Vagina (tissue), 2 donors: ENCODE results near the gene DIS3. TPM values are rescaled to one million over a fixed set of nuclear protein-coding genes. Genes with fewer than 3 reads are reported as not detected.
"Not testable (repeated sequence)": the region's sequence is repeated elsewhere in the genome, so short reads cannot be mapped to it uniquely, and the experiment has no call there.

Experiments
- DNase-seq, 2 donors: peaks; one replicate each; pipeline ENCODE4 v3.0.0-alpha.2; 2017; ENCODE audit errors: extremely low spot score in 2 of 2
- H3K27ac ChIP-seq: fragments of 200-600 bp; sonication (generic); one replicate; pipeline ENCODE4 v1.5.1; 2019
- H3K27me3 ChIP-seq: fragments of 200-600 bp; sonication (generic); one replicate; pipeline ENCODE4 v1.5.1; 2019
- H3K36me3 ChIP-seq, 2 donors: fragments of 200-600 bp; sonication (generic); one replicate each; pipeline ENCODE4 v1.5.1; 2017 to 2019
- H3K4me1 ChIP-seq: fragments of 200-600 bp; sonication (generic); one replicate; pipeline ENCODE4 v1.5.1; 2019
- H3K4me3 ChIP-seq, 2 donors: fragments of 200-600 bp; sonication (generic); 1 replicate in 1 of 2; 2 replicates in 1 of 2; pipeline ENCODE4 v1.5.1; 2016 to 2019
- H3K9me3 ChIP-seq: fragments of 200-600 bp; sonication (generic); one replicate; pipeline ENCODE4 v1.5.1; 2019
- CTCF ChIP-seq, 3 experiments: fragments of 450-650 bp in 2 of 3; fragments of 200-600 bp in 1 of 3; sonication (generic) in 1 of 3; IDR thresholded peaks; one replicate each; pipeline ENCODE4 v1.5.1; 2017 to 2019; ENCODE audit warnings: antibody characterized with exemption in 3 of 3, mild to moderate bottlenecking in 2 of 3, moderate library complexity in 2 of 3
- POLR2A ChIP-seq, 2 donors: fragments of 450-650 bp; IDR thresholded peaks; one replicate each; pipeline ENCODE4 v1.6.1; 2017; ENCODE audit warnings: antibody characterized with exemption in 2 of 2, mild to moderate bottlenecking in 2 of 2, moderate library complexity in 2 of 2
- POLR2AphosphoS5 ChIP-seq, 2 donors: sonication (generic); formaldehyde crosslinking; IDR thresholded peaks; one replicate each; pipeline ENCODE4 v1.9.0; 2017; ENCODE audit warnings: antibody characterized with exemption in 2 of 2, mild to moderate bottlenecking in 2 of 2, low read depth in 1 of 2; ENCODE audit not compliant: insufficient read depth in 1 of 2
- intact Hi-C: fragments of 100-400 bp; cut with DNase I; formaldehyde crosslinking; loops from one replicate; pipeline ENCODE4 v1.15.1; 2023
- total RNA-seq: library from RNA; depleted of rRNA; stranded (reverse); fragments of >200 nt; gene quantifications from one replicate; pipeline ENCODE4 v1.2.3, GENCODE V29; 2016

DIS3 gene
- total RNA-seq, 1 donor from 2014 or later, result 19.4 TPM

- Histone ChIP-seq H3K9me3 (no peaks in the 10 kb centered on the region), H3K36me3 (no peaks in the 10 kb centered on the region), H3K27ac (no peak overlapping the region), H3K4me1 (no peaks in the 10 kb centered on the region), H3K4me3 (no peak overlapping the region), H3K27me3 (no peaks in the 10 kb centered on the region)
- TF ChIP-seq POLR2AphosphoS5 (IDR thresholded peaks at IDR 0.05; ENCODE audit: insufficient read depth in 1 of 2, low read depth in 1 of 2) (no peak), CTCF (IDR thresholded peaks at IDR 0.05) (no peak), POLR2A (IDR thresholded peaks at IDR 0.05) (no peak)
- intact Hi-C loops, result no loop called here
- DNase-seq, result no peak
Measured at GRCh38 chr13:72820156-72820897, 38.6 kb upstream of the DIS3 start.

GRCh38 chr13:72808917-72809500 lies 27.3 kb upstream of the DIS3 start:
- H3K9me3 ChIP-seq, result no peaks in the 10 kb centered on the region
- peaks cover 4% of the 10 kb centered on the region for H3K4me1 ChIP-seq
- intact Hi-C loops, result no loop called here
- TF ChIP-seq CTCF (IDR thresholded peaks at IDR 0.05), result peak in 2 of 3 experiments; percentile 18 to 39
- TF ChIP-seq POLR2AphosphoS5 (IDR thresholded peaks at IDR 0.05; ENCODE audit: insufficient read depth in 1 of 2, low read depth in 1 of 2), result no peak
- TF ChIP-seq POLR2A (IDR thresholded peaks at IDR 0.05), result no peak
- peaks cover 0 to 5% of the 10 kb centered on the region in 2 donors for H3K36me3 ChIP-seq
- no peaks in the 10 kb centered on the region for H3K27me3 ChIP-seq
- no peak overlapping the region for H3K27ac ChIP-seq
- DNase-seq, result no peak
- no peak overlapping the region for H3K4me3 ChIP-seq

DNA sequence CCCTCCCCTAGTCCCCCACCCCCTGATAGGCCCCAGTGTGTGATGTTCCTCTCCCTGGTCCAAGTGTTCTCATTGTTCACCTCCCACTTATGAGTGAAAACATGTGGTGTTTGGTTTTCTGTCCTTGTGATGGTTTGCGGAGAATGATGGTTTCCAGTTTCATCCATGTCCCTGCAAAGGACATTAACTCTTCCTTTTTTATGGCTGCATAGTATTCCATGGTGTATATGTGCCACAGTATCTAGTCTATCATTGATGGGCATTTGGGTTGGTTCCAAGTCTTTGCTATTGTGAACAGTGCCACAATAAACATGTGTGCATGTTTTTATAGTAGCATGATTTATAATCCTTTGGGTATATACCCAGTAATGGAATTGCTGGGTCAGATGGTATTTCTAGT lies 24.8 kb upstream of the DIS3 start:
- not testable (repeated sequence) for DNase-seq

GRCh38 chr13:72805676-72806346 lies 24.1 kb upstream of the DIS3 start:
- H3K27me3 ChIP-seq, result no peaks in the 10 kb centered on the region

More for the DNA sequence above, 24.8 kb upstream of the DIS3 start:
- H3K4me3 ChIP-seq, intact Hi-C loops, H3K36me3 ChIP-seq, H3K27ac ChIP-seq, H3K4me1 ChIP-seq, H3K27me3 ChIP-seq, H3K9me3 ChIP-seq: not testable (repeated sequence)

DNA sequence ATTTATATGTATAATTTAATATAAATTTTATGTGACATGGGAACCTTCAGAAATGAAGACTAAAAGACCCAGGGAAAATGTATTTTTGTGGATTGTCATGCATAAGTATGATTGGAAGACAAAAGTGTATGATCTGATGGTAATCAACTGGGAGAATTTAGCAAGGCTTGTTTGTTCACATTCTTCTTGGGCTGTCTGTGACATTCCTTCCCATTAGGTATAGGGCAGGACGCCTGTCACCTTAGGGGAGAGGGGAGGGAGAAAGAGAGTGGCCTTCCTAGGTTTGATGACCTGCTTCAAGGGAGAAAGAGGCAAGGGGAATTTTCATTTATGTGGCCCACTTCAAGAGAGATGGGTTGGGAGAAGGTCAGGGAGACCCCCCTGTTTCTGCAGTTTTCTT lies 22.6 kb upstream of the DIS3 start:
- Histone ChIP-seq H3K4me1 (peaks cover 4% of the 10 kb centered on the region), H3K27me3 (no peaks in the 10 kb centered on the region), H3K36me3 (peaks cover 0 to 9% of the 10 kb centered on the region in 2 donors), H3K9me3 (no peaks in the 10 kb centered on the region), H3K27ac (no peak overlapping the region), H3K4me3 (no peak overlapping the region)
- DNase-seq, result no peak
- intact Hi-C loops, result no loop called here
- TF ChIP-seq CTCF (IDR thresholded peaks at IDR 0.05), result no peak
- no peak for TF ChIP-seq POLR2AphosphoS5 (IDR thresholded peaks at IDR 0.05; ENCODE audit: insufficient read depth in 1 of 2, low read depth in 1 of 2)
- no peak for TF ChIP-seq POLR2A (IDR thresholded peaks at IDR 0.05)

More at GRCh38 chr13:72805676-72806346, 24.1 kb upstream of the DIS3 start:
- H3K4me1 ChIP-seq, result peaks cover 4% of the 10 kb centered on the region
- no peaks in the 10 kb centered on the region for H3K9me3 ChIP-seq
- H3K27ac ChIP-seq, result no peak overlapping the region
- TF ChIP-seq POLR2A (IDR thresholded peaks at IDR 0.05) (no peak), POLR2AphosphoS5 (IDR thresholded peaks at IDR 0.05; ENCODE audit: insufficient read depth in 1 of 2, low read depth in 1 of 2) (no peak), CTCF (IDR thresholded peaks at IDR 0.05) (no peak)
- H3K4me3 ChIP-seq, result no peak overlapping the region
- no peaks in the 10 kb centered on the region for H3K36me3 ChIP-seq
- intact Hi-C loops, result no loop called here
- DNase-seq, result no peak
